Endodermal cell (in vitro differentiated cells): ENCODE measurements around the gene CDT1. TPM values are rescaled to one million over a fixed set of nuclear protein-coding genes. Genes with fewer than 3 reads are reported as not detected.

Source experiments
- DNase-seq: peaks from one replicate; pipeline ENCODE4 v3.0.0-alpha.2; 2017
- H3K27ac ChIP-seq: 2 replicates; pipeline ENCODE4 v1.5.1; 2013; ENCODE audit warnings: mild to moderate bottlenecking, low read depth, low read length, moderate library complexity
- H3K27me3 ChIP-seq: 2 replicates; pipeline ENCODE4 v1.6.1; 2013; ENCODE audit warnings: mild to moderate bottlenecking, low read length, moderate library complexity; ENCODE audit not compliant: insufficient read depth, control insufficient read depth, poor library complexity, severe bottlenecking
- H3K36me3 ChIP-seq: 2 replicates; pipeline ENCODE4 v1.7.0; 2013; ENCODE audit warnings: mild to moderate bottlenecking, low read length, moderate library complexity; ENCODE audit not compliant: control insufficient read depth, insufficient read depth
- H3K4me1 ChIP-seq: one replicate; pipeline ENCODE4 v1.7.0; 2013; ENCODE audit warnings: low read length; ENCODE audit not compliant: control insufficient read depth, insufficient read depth
- H3K4me3 ChIP-seq: 2 replicates; pipeline ENCODE4 v1.5.1; 2013; ENCODE audit warnings: mild to moderate bottlenecking, low read length, moderate library complexity
- H3K9ac ChIP-seq: 2 replicates; pipeline ENCODE4 v1.6.1; 2013; ENCODE audit warnings: mild to moderate bottlenecking, low read length, moderate library complexity; ENCODE audit not compliant: poor library complexity, severe bottlenecking; ENCODE audit errors: extremely low read depth
- H3K9me3 ChIP-seq: 2 replicates; pipeline ENCODE4 v1.6.1; 2013; ENCODE audit warnings: mild to moderate bottlenecking, low read length, moderate library complexity; ENCODE audit not compliant: control insufficient read depth
- H3K27ac Mint-ChIP-seq: 2 replicates; pipeline ENCODE4 v1.8.0; 2020; ENCODE audit warnings: mixed read lengths
- H3K27me3 Mint-ChIP-seq: 2 replicates; pipeline ENCODE4 v1.8.0; 2021; ENCODE audit warnings: mild to moderate bottlenecking, mixed read lengths; ENCODE audit not compliant: insufficient read depth
- H3K36me3 Mint-ChIP-seq: 2 replicates; pipeline ENCODE4 v1.8.0; 2020; ENCODE audit warnings: low read depth, mixed read lengths
- H3K4me1 Mint-ChIP-seq: 2 replicates; pipeline ENCODE4 v1.8.0; 2020; ENCODE audit warnings: mixed read lengths
- H3K4me3 Mint-ChIP-seq: 2 replicates; pipeline ENCODE4 v1.8.0; 2020; ENCODE audit warnings: mild to moderate bottlenecking, moderate library complexity, mixed read lengths
- H3K9me3 Mint-ChIP-seq: 2 replicates; pipeline ENCODE4 v1.8.0; 2020; ENCODE audit warnings: mild to moderate bottlenecking, mixed read lengths
- CTCF ChIP-seq: fragments of 200-600 bp; sonication (generic); conservative IDR thresholded peaks from 2 replicates; pipeline ENCODE4 v1.5.0; 2021; ENCODE audit warnings: antibody characterized with exemption, mild to moderate bottlenecking
- WGBS, 2 experiments: methylation state at CpG; one replicate each; pipeline versions ENCODE4 v1.1.5 to v1.1.7; 2013; ENCODE audit warnings: missing lambda C conversion rate in 2 of 2, mixed read lengths in 1 of 2; ENCODE audit not compliant: insufficient coverage in 1 of 2, insufficient read length in 1 of 2; 5-methylcytosine and 5-hydroxymethylcytosine counted together
- total RNA-seq, 2 donors: library from RNA; stranded (reverse); fragmentation: NEBNext Ultra II Directional in 1 of 2; extraction: Animal tissue kit (Norgen Biotek cat#: 25700) in 1 of 2; gene quantifications; 2 replicates in 1 of 2; 3 replicates in 1 of 2; pipeline ENCODE4 v1.2.1, GENCODE V29; 2021

CDT1 gene
- total RNA-seq, 2 donors from 2014 or later = 57.1 to 63.0 TPM

DNA sequence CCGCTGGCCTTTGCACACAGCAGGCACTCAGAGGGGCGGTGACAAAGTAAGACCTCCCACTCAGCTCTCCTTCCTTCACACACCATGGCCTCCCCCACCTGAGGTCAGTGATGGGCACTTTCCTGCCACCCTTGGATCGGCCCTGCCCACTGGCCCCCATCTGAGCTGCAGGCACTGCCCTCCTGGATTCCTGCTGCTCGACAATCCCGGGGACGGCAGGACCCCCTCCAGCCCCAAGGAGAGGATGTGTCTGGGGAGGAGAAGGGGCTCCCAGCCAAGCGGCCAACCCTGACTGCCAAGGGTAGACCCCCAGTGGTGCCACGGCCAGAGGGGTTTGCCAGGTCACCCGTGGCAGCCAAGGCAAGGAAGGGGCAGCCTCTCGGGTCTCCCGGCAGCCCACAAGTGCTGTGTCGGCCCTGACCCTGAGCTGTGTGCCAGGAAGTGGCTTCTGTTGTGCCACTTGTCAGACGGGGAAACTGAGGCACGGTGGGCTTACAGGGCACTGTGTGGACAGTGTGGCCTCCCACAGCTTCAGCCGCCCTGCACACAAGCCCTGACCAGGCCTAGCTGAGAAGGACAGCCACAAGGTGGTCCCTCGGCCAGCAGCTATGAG is 41.2 kb upstream of the CDT1 start:
- no peak overlapping the region for H3K27ac ChIP-seq
- H3K4me3 ChIP-seq = no peak overlapping the region
- WGBS, 2 experiments = 86 to 94% methylated on average over 6 to 16 of the region's 16 CpGs
- H3K9me3 ChIP-seq = no peaks in the 10 kb centered on the region
- no peak for DNase-seq
- Mint-ChIP-seq H3K4me3 (no peak overlapping the region), H3K9me3 (no peaks in the 10 kb centered on the region), H3K27ac (no peak overlapping the region), H3K4me1 (peaks cover 18% of the 10 kb centered on the region), H3K27me3 (no peaks in the 10 kb centered on the region), H3K36me3 (no peaks in the 10 kb centered on the region)
- TF ChIP-seq CTCF = no peak
- peaks cover 20% of the 10 kb centered on the region for H3K4me1 ChIP-seq
- H3K27me3 ChIP-seq = no peaks in the 10 kb centered on the region
- H3K9ac ChIP-seq = peak overlapping the region; percentile 12
- H3K36me3 ChIP-seq = no peaks in the 10 kb centered on the region

DNA sequence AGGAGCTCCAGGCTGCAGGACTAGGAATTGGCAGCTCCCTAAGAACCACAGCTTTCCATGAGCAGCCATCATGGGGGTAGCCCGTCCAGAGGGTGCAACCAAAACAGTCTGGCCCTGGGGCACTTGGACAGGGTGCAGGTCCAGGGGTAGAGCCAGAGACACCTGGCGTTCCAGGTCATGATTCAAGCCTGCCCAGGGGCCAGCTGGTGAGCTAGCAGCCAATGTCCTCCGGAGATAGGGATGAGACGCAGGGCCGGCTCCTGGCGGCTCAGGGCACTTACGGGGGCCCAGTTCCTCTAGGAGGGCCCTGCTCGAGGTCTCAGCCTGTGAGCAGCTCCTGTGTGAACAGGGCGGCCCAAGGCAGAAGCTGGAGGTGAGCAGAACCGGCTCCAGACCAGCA is 40.6 kb upstream of the CDT1 start:
- DNase-seq = no peak
- Histone ChIP-seq H3K27me3 (no peaks in the 10 kb centered on the region), H3K9me3 (no peaks in the 10 kb centered on the region), H3K27ac (peak overlapping the region; percentile 55), H3K36me3 (no peaks in the 10 kb centered on the region), H3K9ac (peak overlapping the region; percentile 12), H3K4me3 (no peak overlapping the region), H3K4me1 (peaks cover 20% of the 10 kb centered on the region)
- Mint-ChIP-seq H3K27me3 (no peaks in the 10 kb centered on the region), H3K27ac (peak overlapping the region; percentile 85), H3K4me1 (peaks cover 18% of the 10 kb centered on the region), H3K36me3 (no peaks in the 10 kb centered on the region), H3K9me3 (no peaks in the 10 kb centered on the region), H3K4me3 (no peak overlapping the region)
- TF ChIP-seq CTCF = no peak
- 77 to 80% methylated on average over 7 to 10 of the region's 10 CpGs for WGBS, 2 experiments

DNA sequence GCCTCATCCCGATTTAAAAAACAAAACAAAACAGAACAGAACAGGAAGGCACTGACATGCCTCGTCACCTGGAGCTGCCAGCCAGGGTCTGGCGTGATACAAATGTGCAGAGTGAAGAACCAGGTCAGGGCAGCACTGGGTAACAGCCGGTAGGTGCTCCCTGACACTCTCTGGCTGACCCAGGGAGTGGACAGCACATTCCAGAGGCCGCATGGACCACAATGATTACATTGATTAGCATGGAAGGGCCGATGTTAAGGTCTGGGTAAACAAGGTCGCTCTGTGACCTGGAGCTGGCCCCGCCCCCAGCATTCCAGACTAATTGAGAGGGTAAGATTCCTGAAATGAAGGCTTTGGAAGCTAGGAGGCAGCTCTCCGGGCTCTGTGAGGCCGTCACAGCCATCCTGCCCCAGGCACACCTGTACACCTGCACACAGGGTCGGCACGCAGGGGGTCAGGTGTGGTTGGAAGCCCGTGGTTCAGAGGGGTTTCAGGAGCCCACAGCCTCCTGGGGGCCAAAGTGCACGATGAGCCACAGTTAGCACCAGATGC is 40.0 kb upstream of the CDT1 start:
- Histone ChIP-seq H3K4me1 (peaks cover 23% of the 10 kb centered on the region), H3K4me3 (no peak overlapping the region), H3K9ac (peak overlapping the region; percentile 18), H3K27ac (peak overlapping the region; percentile 55), H3K36me3 (no peaks in the 10 kb centered on the region), H3K27me3 (no peaks in the 10 kb centered on the region), H3K9me3 (no peaks in the 10 kb centered on the region)
- peak; percentile 63 for TF ChIP-seq CTCF
- peaks cover 21% of the 10 kb centered on the region for H3K4me1 Mint-ChIP-seq
- H3K4me3 Mint-ChIP-seq = no peak overlapping the region
- H3K27ac Mint-ChIP-seq = peak overlapping the region; percentile 85
- no peaks in the 10 kb centered on the region for H3K9me3 Mint-ChIP-seq
- DNase-seq = peak; percentile 96
- no peaks in the 10 kb centered on the region for H3K27me3 Mint-ChIP-seq
- no peaks in the 10 kb centered on the region for H3K36me3 Mint-ChIP-seq
- WGBS, 2 experiments = 39 to 48% methylated on average over 7 to 14 of the region's 14 CpGs
